ENCODE data around the gene TMPRSS2. TPM values are rescaled to one million over a fixed set of nuclear protein-coding genes. Genes with fewer than 3 reads are reported as not detected.

TMPRSS2 gene
- total RNA-seq, 2 donors from 2014 or later, result not detected

GRCh38 chr21:41475714-41476420 is 32.1 kb downstream of the TMPRSS2 start:
- H3K36me3 Mint-ChIP-seq, result no peaks in the 10 kb centered on the region
- no peak for ATAC-seq
- no peak for DNase-seq (ENCODE audit: low spot score in 2 of 2)
- H3K9me3 Mint-ChIP-seq, result no peaks in the 10 kb centered on the region
- no peak overlapping the region for H3K27ac Mint-ChIP-seq

DNA sequence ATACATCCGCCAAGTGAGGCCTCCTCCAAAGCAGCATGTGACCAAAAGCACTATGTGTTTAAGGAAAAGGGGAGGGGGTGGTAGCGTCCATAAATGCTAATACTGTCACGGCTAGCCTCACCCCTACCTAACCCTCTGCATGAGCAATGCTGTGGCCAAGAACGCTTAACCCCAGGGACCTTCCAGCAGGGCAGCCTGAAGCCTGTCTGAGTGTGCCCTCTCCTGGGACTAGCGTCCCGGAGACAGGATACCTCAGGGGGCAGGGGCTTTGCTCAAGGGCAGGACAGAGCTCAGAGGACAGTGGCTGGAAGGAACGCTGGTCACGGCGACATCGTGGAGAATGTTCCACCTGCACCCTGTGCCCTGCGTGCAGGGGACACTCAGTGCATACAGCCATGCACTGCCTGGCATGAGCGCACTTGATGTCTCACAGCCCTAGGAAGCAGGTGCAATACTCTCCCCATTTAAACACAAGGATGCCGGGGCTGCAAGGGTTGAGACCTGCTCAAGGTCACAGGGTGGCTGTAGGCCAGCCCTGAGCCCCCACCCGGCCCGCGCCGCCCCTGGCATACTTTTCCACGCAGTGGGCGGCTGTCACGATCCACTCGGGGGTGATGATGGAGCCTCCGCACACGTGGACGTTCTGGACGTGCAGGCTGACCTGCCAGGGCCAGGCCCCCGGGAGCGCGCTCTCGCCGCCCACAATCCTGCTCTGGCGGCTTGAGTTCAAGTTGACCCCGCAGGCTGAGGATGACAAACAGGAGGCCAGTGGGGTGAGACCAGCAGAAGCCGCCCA is 35.0 kb downstream of the TMPRSS2 start:
- H3K36me3 Mint-ChIP-seq, result no peaks in the 10 kb centered on the region
- no peak overlapping the region for H3K27ac Mint-ChIP-seq
- no peak for ATAC-seq
- no peak for DNase-seq (ENCODE audit: low spot score in 2 of 2)
- H3K9me3 Mint-ChIP-seq, result no peaks in the 10 kb centered on the region

DNA sequence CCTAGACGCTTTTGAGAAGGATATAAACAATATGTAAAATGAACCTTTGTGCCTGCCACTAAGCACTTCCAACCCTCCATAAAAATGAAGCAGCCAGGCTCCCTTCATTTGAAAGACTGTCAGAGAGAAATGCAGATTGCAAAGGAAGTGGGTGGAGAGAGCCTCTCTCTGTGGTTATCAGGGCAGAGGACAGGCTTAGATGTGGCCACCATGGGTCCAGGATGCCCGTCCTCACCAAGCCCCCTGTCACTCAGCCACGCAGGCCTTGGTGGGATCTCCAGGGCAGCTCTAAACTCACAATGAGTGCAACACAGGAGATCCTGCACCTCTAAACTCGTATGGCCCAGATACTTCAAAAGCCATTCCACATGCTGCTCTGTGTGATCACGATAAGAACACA is 37.9 kb downstream of the TMPRSS2 start:
- no peaks in the 10 kb centered on the region for H3K36me3 Mint-ChIP-seq
- DNase-seq (ENCODE audit: low spot score in 2 of 2) (no peak), ATAC-seq (no peak)
- H3K27ac Mint-ChIP-seq, result no peak overlapping the region
- no peaks in the 10 kb centered on the region for H3K9me3 Mint-ChIP-seq

DNA sequence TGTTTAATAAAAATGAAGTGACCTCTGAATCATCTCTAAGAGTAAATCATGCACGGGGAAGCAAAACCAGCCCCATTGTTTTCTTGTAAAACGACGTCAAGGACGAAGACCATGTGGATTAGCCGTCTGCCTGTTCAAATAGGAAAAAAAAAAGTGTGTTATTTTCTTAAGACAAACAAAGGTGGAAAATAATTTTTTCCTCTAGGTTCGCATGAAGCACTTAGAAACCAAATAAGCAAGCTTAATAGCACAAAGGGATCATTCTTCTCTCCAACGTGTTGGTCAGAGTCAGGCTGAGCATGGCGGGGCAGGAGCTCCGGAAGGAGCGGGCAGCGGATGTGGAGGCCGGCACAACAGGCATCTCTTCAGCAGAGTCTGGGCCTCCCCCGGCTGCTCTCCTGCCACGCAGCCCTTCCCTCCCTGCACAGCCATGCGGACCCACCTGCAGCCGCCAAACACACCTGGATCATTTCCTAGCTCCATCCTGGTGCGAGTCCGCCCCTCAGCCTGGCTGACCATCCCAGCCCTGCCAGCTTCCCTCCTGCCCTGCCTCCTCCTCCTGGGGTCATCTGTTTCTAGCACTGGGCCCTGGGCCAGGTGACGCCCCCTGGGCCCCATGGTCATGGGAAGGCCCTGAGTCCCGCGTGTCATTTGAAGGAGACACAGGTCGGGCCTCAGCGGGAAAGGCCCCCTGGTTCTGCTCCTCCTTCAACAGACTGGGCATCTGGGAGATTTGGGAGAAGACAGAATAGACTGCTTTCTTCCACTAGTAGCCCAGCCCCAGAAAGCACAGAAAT is 41.7 kb downstream of the TMPRSS2 start:
- no peak overlapping the region for H3K27ac Mint-ChIP-seq
- DNase-seq (ENCODE audit: low spot score in 2 of 2) (no peak), ATAC-seq (no peak)
- H3K36me3 Mint-ChIP-seq, result peaks cover 9% of the 10 kb centered on the region in 2 donors
- H3K9me3 Mint-ChIP-seq, result peaks cover 0 to 12% of the 10 kb centered on the region in 2 donors

GRCh38 chr21:41465176-41465781 is 42.7 kb downstream of the TMPRSS2 start:
- ATAC-seq, result no peak
- no peak overlapping the region for H3K27ac Mint-ChIP-seq
- peaks cover 0 to 12% of the 10 kb centered on the region in 2 donors for H3K9me3 Mint-ChIP-seq
- H3K36me3 Mint-ChIP-seq, result peaks cover 9% of the 10 kb centered on the region in 2 donors
- DNase-seq (ENCODE audit: low spot score in 2 of 2), result no peak

- Mint-ChIP-seq H3K27ac (peak overlapping the region; percentile 28 to 90), H3K9me3 (peaks cover 0 to 12% of the 10 kb centered on the region in 2 donors)
Observed at GRCh38 chr21:41460578-41461527, 47.1 kb downstream of the TMPRSS2 start.

GRCh38 chr21:41459884-41460534 is 47.9 kb downstream of the TMPRSS2 start:
- Mint-ChIP-seq H3K9me3 (peaks cover 0 to 12% of the 10 kb centered on the region in 2 donors), H3K27ac (peak overlapping the region; percentile 28 to 90), H3K36me3 (peaks cover 9 to 13% of the 10 kb centered on the region in 2 donors)
- DNase-seq (ENCODE audit: low spot score in 2 of 2) (no peak), ATAC-seq (peak in 1 of 2 donors; percentile 20)

More at GRCh38 chr21:41460578-41461527, 47.1 kb downstream of the TMPRSS2 start:
- peak in 1 of 2 donors; percentile 56 for DNase-seq (ENCODE audit: low spot score in 2 of 2)
- H3K36me3 Mint-ChIP-seq, result peaks cover 9 to 13% of the 10 kb centered on the region in 2 donors
- ATAC-seq, result peak; percentile 61 to 64

DNA sequence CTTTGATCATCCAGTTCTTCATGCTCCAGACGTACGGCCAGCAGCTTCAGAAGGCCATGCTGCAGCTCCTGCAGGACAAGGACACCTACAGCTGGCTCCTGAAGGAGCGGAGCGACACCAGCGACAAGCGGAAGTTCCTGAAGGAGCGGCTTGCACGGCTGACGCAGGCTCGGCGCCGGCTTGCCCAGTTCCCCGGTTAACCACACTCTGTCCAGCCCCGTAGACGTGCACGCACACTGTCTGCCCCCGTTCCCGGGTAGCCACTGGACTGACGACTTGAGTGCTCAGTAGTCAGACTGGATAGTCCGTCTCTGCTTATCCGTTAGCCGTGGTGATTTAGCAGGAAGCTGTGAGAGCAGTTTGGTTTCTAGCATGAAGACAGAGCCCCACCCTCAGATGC is 49.4 kb downstream of the TMPRSS2 start:
- H3K36me3 Mint-ChIP-seq, result peaks cover 0 to 8% of the 10 kb centered on the region in 2 donors
- ATAC-seq (no peak), DNase-seq (ENCODE audit: low spot score in 2 of 2) (no peak)
- H3K27ac Mint-ChIP-seq, result peak overlapping the region in 1 of 2 donors; percentile 31
- H3K9me3 Mint-ChIP-seq, result peaks cover 0 to 1% of the 10 kb centered on the region in 2 donors

DNA sequence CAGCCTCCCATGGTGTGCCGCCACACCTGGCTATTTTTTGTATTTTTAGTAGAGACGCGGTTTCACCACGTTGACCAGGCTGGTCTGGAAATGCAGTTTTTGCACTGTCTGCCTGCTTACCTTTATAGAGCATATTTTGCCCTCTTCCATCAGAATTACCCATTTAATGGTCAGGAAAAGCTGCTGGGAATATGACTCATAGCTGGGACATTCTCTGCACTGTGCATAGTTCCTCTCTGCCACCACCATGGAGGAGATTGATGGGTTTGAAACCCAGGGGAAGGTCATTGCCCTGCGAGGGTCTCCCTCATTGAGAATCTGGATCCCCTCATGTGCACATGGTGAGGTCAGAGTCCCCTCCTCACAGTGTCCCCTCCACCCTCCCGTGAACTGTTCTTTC is 49.8 kb downstream of the TMPRSS2 start:
- H3K9me3 Mint-ChIP-seq, result no peaks in the 10 kb centered on the region
- ATAC-seq, result no peak
- H3K36me3 Mint-ChIP-seq, result peaks cover 0 to 12% of the 10 kb centered on the region in 2 donors
- H3K27ac Mint-ChIP-seq, result peak overlapping the region in 1 of 2 donors; percentile 31
- DNase-seq (ENCODE audit: low spot score in 2 of 2), result no peak

DNA sequence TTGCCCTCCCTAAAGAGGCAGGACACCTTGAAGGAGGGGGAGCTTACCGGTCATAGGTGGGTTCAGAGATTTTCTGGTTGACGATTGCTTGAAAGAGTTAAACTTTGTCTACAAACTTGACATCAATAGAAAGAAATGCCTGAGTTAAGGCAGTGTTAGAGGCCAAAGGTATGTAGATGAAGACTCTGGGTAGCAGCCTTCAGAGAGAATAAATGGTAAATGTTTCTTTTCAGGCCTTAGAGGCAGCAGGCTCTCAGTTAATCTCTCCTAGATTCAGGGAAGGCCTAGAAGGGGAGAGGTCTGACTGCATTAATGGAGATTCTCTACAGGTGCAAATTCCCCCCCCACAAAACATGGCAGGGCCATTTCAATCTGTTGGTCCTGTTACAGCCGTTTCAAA is 54.2 kb downstream of the TMPRSS2 start:
- ATAC-seq (no peak), DNase-seq (ENCODE audit: low spot score in 2 of 2) (no peak)
- Mint-ChIP-seq H3K9me3 (no peaks in the 10 kb centered on the region), H3K36me3 (peaks cover 0 to 28% of the 10 kb centered on the region in 2 donors), H3K27ac (peak overlapping the region; percentile 25 to 56)

GRCh38 chr21:41453198-41453597 is 54.8 kb downstream of the TMPRSS2 start:
- Mint-ChIP-seq H3K27ac (peak overlapping the region; percentile 25 to 56), H3K36me3 (peaks cover 0 to 29% of the 10 kb centered on the region in 2 donors), H3K9me3 (no peaks in the 10 kb centered on the region)
- ATAC-seq, result no peak
- DNase-seq (ENCODE audit: low spot score in 2 of 2), result no peak

- H3K27ac Mint-ChIP-seq, result peak overlapping the region; percentile 25 to 60
- no peaks in the 10 kb centered on the region for H3K9me3 Mint-ChIP-seq
- peaks cover 0 to 36% of the 10 kb centered on the region in 2 donors for H3K36me3 Mint-ChIP-seq
- no peak for ATAC-seq
- no peak for DNase-seq (ENCODE audit: low spot score in 2 of 2)
Observed at GRCh38 chr21:41451753-41452676, 55.9 kb downstream of the TMPRSS2 start.

GRCh38 chr21:41449613-41450012 is 58.3 kb downstream of the TMPRSS2 start:
- Mint-ChIP-seq H3K9me3 (no peaks in the 10 kb centered on the region), H3K27ac (peak overlapping the region in 1 of 2 donors; percentile 60), H3K36me3 (peaks cover 4 to 57% of the 10 kb centered on the region in 2 donors)
- no peak for ATAC-seq
- DNase-seq (ENCODE audit: low spot score in 2 of 2), result no peak

DNA sequence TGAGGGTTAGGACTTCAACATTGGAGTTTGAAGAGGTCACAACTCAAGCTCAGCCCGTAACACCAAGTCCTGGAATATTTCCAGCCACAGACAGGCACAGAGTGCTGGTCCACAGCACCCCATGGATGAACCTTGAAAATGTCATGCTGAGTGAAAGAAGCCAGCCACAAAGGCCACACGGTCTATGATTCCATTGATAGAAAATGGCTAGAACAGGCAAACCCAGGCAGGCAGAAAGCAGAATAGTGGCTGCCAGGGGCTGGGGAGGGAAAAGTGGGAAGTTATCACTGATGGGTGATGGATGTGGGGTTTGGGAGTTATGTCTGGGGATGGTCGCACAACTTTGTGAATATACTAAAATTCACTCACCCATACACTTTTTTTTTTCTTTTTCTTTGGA is 60.6 kb downstream of the TMPRSS2 start:
- no peak for ATAC-seq
- peaks cover 4 to 56% of the 10 kb centered on the region in 2 donors for H3K36me3 Mint-ChIP-seq
- H3K9me3 Mint-ChIP-seq, result no peaks in the 10 kb centered on the region
- H3K27ac Mint-ChIP-seq, result peak overlapping the region; percentile 56 to 77
- no peak for DNase-seq (ENCODE audit: low spot score in 2 of 2)

Measured in activated naive CD4-positive, alpha-beta T cell treated with anti-CD3 and anti-CD28 coated beads, Interleukin-2, amount 50 U/mL, for 72 hours (primary cell).